NB4 (cell line): ENCODE results near the gene TPBG.

Experiments used
- MYC ChIP-seq: IDR thresholded peaks from 2 replicates; pipeline ENCODE4 v1.6.1; 2011; ENCODE audit warnings: low read depth, low read length
- POLR2A ChIP-seq: IDR thresholded peaks from 2 replicates; pipeline ENCODE4 v1.6.1; 2011; ENCODE audit warnings: mild to moderate bottlenecking; ENCODE audit not compliant: insufficient read length; ENCODE audit errors: extremely low read depth
- TF ChIP-seq, protein P1 (sequence below): IDR thresholded peaks from one replicate; pipeline ENCODE4 v1.5.1; 2012; ENCODE audit warnings: low read depth, low read length
- TF ChIP-seq, protein P2 (sequence below): IDR thresholded peaks from 2 replicates; pipeline ENCODE4 v1.6.1; 2011; ENCODE audit warnings: low read depth, low read length

DNA sequence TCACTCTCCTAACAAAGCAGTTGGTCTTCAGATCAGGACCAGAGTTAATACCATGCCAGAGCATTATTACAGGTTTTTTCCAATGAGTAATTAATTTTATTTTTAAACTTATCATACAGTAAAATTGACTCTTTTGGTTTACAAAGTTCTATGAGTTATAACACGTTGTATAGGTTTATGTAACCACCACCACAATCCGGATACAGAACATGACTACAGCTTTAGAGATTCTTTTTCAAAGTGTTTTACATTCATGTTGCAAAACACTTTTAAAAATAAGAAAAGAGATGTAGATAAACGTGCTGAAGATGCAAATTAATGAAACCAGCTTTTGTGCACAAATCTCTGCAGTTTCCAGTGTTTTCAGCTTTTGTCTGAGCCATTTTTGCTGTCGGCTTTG is 1.5 kb upstream of the TPBG start:
- TF ChIP-seq, protein P1, sequence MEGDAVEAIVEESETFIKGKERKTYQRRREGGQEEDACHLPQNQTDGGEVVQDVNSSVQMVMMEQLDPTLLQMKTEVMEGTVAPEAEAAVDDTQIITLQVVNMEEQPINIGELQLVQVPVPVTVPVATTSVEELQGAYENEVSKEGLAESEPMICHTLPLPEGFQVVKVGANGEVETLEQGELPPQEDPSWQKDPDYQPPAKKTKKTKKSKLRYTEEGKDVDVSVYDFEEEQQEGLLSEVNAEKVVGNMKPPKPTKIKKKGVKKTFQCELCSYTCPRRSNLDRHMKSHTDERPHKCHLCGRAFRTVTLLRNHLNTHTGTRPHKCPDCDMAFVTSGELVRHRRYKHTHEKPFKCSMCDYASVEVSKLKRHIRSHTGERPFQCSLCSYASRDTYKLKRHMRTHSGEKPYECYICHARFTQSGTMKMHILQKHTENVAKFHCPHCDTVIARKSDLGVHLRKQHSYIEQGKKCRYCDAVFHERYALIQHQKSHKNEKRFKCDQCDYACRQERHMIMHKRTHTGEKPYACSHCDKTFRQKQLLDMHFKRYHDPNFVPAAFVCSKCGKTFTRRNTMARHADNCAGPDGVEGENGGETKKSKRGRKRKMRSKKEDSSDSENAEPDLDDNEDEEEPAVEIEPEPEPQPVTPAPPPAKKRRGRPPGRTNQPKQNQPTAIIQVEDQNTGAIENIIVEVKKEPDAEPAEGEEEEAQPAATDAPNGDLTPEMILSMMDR = no peak
- no peak for TF ChIP-seq POLR2A
- TF ChIP-seq MYC = no peak
- TF ChIP-seq, protein P2, sequence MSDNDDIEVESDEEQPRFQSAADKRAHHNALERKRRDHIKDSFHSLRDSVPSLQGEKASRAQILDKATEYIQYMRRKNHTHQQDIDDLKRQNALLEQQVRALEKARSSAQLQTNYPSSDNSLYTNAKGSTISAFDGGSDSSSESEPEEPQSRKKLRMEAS = no peak
